ENCODE results near the gene NDUFA11.

The NDUFA11 gene

DNA sequence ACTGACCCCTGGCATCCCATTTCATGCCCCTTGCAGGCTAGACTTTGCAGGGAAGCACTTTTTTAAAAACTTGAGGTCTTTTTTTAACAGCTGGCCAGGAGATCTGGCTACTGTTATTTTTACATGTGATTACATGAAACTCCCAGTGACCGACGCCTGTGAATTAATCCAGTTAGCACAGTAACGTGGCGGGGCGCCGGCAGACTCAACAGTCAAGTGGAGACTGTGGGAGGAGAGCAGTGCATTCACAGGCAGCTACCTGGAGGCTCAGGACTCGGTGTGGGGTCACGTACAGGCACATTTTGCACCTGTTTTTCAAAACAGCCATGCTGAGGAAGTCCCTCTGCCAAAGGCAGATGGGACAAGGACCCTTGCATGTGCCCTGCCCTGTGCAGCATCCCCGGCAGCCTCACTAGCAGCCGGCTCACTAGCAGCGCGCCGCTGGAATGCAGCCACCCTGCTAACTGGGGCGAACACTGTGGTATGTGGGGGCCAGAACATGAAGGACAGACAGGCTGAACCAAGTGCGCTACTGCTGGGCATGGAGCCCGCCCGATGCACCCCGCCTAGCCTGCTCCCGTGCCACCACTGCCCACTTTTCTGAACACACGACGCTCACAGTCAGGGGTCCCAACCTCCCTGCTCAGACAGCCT lies 29.1 kb upstream of the NDUFA11 start:
- no peak for DNase-seq (ENCODE audit: low spot score)

DNA sequence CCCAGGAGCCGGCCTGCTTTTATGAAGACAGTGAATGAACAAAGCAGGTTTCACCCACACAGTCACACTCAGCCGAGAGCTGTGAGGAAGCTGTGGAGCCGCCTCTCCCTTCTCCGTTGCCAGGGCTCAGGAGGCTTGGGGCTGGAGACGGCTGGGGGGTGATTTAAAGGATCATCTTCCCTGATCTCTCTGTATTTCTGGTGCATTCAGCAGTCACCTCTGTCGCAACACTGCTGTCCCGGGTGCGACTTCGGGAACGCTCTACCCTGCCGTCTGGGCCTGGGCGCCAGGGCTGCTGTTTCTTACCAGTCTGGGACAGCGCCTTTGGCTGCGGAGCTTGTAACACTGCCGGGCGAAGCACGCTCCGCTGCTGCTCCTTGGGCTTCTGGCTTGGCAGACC lies 28.6 kb upstream of the NDUFA11 start:
- DNase-seq (ENCODE audit: low spot score) = no peak

DNA sequence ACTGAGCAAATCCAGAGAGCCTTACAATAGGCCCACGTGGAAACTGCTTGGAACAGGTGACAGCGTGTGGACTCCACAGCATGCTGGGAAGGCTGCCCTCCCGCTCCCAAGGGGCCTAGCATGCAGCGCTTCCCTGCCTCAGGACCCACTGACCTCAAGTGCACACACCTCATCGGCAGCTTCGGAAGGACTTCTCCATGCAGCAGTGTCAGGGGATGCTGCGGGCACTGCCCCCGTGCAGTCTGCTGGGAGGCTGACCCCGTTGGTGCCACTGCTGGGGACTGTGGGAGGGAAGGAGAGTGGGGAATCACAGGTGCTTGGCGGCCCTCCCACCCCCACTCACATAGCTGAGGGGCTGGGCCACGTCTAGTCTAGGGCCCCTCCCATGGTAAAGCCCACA lies 27.7 kb upstream of the NDUFA11 start:
- no peak for DNase-seq (ENCODE audit: low spot score)

DNA sequence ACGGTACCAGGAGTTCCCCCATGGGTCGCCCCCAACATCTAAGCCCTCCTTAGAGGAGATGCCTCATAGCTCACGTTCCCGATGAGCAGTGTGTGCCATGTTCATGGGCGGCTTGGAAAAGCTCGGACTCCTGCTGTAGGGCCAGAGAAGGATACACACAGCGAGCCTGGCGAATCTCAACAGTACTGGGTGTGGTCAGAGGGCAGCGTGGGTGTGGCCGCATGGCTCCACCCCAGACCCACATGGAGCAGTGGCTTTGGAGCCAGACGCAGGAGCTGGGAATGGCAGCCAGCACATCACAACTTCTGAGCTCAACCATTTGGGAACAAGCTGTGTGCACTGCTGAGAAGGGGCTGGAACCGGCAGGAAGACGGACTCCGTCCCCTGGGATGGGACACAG lies 26.0 kb upstream of the NDUFA11 start:
- DNase-seq (ENCODE audit: low spot score) = no peak

DNA sequence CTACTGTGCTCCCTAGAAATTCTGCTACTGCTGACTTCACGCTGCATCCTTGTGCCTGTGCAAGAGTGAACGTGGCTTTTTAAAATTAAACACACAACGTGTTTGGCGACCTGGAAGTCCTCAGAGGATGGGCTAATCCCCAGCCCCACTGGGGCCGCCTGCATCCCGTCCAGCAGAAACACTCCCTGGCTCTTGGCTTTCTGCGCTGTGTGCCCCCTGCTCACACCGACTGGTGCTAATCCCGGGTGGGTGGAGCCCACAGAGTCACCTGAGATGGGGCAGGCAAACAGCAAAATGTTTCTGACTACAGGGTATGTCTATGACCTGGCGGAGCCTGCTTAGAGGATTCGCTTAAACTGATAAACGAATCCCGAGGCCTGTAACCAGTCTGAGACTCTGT lies 25.6 kb upstream of the NDUFA11 start:
- no peak for DNase-seq (ENCODE audit: low spot score)

DNA sequence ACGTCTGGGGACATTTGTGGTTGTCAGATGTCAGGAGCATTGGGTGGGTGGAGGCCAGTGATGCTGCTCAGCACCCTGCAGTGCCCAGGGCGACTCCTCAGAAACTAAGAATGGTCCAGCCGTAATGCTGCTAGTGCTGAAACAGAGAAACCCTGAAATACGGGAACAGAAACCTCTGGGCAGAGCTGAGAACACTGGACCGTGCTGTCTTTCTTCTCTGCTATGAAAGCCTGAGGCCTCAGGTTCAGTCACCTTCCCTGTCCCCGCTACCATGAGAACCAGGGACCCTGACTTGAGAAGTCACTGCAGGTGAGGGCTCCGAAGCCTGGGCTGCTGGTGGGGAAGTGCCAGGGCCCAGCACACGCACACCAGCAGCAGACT lies 23.8 kb upstream of the NDUFA11 start:
- no peak for DNase-seq (ENCODE audit: low spot score)

DNA sequence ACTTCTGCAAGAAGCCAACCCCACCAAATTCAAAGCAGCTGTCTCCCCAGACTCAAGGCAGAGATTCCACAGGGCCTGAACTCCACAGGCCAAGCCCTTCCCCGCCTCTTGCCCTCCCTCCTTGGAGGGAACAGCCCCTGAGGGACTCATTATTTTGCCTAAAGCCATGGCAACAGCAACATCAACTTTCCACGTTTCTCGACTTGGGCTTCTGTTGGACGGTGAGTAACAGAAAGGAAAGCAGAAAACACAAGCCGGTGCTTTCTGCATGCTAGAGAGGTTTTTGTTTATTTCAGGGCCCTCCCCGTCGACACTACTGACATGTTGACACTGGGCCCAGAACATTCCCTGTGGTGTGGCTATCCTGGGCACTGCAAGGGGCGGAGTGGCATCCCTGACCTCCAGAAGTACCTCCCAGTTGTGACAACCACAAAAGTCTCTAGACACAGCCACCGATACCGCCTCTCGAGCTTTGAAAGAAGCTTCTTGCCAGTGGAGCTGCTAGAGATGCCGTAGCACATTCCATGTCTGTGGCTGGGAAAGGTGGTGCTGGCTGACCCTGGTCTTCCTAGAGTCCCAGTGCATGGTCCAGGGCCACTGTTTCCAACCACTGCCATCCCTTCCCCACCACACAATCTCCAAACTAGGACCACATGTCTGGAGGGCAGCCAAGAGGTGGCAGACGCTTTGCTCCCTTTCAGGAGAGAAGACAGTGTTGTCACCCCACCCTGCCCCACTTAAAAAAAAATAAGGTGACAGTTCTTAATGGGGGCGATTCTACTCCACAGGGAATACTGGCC lies 23.3 kb upstream of the NDUFA11 start:
- no peak for DNase-seq (ENCODE audit: low spot score)

DNA sequence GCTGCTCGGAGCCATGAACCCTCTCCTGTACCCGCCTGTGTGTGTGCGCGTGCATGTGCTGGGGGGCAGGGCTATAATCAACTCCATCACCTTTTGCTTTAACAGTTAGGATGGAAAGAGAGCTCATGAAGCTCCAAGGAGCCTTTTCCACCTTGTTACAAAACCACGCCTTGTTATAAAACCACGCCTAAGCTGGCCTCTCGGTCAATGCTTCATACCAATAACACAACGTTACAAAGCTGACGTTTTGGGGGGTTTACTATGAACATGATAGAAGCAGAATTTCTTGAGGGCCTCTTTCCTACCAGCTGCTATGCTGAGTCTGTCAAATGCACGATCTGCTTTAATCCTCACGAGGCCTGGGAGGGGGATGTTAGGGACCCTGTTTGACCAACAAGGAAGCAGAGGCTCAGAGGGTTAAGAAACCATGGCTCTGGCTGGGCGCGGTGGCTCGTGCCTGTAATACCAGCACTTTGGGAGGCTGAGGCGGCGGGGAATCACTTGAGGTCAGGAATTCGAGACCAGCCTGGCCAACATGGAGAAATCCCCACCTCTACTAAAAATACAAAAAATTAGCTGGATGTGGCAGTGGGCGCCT lies 22.3 kb upstream of the NDUFA11 start:
- DNase-seq (ENCODE audit: low spot score) = no peak

DNA sequence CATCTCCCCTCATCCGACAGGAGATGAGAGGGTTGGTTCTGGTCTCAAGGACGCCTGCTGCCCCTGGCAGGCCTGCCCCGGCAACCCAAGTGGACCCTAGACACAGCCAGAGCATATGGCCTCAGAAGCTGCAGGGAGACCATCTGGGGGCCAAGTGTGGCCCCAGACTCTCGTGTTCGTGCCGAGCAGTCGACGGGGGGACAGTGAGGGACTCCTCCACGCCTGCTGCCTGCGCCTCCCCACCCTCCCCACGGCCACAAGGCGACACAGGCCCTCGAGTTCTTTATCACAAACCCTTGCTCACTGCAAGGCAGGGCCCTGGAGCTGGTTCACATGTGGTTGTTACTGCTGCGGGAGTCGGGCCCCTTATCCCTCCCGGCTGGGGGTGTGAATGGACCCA lies 19.8 kb upstream of the NDUFA11 start:
- no peak for DNase-seq (ENCODE audit: low spot score)

DNA sequence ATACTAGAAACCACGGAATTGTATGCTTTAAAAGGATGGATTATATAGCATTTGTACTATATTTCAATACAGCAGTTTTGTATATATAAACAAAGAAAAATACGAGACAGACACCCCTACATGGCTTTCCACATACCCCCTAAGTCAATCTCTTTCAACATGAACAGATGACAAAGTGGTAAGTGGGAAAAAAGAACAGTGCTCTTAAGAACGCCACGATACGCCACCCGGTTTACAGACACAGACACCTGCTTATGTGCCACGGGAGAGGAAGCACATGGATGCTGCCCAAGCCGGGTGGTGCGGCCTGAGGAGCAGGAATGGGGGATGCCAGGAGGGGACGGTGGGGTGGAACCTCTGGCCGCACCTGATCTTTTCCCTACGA lies 18.6 kb upstream of the NDUFA11 start:
- DNase-seq (ENCODE audit: low spot score) = no peak

DNA sequence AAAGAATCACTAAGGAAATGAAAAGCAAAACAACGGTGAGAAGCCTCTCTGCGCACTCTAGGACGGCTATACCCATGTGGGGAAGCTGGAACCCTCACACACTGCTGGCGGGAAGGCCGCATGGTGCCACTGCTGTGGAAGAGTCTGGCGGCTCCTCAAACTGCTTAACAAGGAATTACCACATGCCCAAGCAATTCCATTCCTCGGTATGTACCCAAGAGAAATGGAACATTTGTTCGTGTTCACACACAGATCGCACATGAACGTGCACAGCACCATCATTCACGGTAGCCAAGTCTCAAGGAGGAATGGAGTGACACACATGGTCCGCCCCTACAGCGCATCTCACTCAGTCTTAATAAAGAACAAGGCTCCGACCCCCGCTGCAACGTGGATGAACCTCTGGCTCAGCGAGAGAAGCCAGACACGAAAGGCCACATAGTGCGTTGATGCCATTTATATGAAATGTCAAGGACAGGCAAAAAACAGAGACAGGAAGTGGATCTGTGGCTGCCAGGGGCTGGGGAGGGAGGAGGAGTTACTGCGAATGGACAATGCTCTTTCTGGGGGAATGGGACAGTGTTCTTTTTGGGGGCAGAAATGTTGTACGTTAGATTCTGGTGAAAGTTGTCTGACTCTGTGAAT lies 18.0 kb upstream of the NDUFA11 start:
- no peak for DNase-seq (ENCODE audit: low spot score)

DNA sequence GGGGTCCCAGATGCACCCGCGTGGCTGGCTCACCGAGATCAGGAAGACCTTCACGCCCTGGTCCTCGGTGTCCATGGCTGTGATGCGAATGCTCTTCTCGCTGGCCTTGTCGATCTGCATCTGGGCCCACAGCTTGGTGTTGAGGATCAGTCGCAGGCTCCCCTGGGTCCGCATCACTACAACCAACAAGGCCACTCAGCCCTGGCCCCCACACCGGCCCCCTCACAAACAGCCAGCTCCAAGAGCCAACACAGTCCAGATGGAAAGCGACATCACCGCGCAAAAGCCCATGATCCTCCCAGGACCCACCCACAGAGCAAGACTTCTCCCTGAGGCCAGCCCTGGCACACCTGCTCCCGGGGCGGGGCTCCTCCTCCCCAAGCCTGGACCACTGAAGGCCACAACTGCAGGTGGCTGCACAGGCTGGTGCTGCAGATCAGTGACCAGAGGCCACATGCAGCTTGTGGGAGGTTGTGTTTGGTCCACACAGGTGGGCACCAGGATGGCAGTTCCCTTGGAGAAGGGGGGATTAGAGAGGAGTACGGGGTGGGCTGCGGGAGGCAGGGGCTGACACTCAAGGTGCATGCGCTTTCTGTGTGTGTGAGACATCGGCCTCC lies 15.0 kb upstream of the NDUFA11 start:
- no peak for DNase-seq (ENCODE audit: low spot score)

DNA sequence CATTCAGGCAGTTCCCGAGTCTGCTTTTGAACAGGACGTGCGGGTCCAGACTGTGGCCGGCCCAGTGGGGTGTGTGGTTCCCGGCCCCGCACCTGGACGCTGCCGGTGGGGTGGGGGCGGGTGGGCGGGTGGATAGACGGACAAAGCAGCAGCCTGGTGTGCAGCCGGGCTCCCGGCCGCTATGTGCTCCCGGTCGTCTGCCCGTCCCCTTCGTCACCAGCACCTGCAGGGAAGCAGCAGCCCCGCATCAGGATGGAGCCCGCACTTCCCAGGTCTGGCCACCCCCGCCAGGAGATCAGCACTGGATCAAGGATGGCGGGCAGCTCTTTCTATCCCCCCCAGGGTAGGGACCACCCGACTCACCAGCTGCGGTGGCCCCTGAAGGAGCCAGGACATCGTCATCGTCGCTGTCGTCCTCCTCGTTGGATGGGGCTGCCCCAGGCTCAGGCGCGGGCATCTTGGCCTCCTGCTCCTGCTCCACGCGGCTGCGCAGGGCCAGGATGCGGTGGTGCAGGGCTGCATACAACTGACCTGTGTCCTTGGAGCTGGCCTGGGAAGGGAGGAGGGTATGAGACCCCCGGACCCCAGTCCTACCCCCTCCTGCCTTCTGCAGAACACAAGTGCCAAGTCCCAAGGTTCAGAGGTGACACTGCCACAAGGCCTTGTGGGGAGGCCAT lies 14.0 kb upstream of the NDUFA11 start:
- no peak for DNase-seq (ENCODE audit: low spot score)

DNA sequence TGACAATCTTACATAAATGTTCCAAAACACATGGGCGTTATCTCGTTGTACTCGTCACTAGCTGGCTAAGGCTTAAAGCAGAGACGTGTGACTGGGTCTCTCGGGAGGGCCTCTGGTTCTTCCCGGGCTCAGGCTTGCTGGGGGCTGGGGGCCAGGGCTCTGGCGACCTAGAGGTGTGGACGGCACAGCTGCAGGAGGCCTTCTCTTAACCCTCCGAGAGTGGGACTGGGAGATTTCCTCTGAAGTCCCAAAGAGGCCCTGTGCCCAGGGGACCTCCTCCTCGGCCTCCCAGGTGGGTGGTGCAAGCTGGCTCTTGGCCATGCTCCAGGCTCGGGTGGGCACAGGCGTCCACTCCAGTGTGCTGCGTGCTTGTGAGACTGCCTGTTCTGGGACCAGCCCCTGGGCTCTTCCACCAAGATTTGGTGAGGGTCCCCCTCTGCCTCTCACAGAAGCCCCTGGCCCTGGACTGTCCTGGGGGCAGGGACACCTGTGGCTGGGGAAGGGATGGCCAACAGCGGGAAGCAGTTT lies 12.7 kb upstream of the NDUFA11 start:
- no peak for DNase-seq (ENCODE audit: low spot score)

DNA sequence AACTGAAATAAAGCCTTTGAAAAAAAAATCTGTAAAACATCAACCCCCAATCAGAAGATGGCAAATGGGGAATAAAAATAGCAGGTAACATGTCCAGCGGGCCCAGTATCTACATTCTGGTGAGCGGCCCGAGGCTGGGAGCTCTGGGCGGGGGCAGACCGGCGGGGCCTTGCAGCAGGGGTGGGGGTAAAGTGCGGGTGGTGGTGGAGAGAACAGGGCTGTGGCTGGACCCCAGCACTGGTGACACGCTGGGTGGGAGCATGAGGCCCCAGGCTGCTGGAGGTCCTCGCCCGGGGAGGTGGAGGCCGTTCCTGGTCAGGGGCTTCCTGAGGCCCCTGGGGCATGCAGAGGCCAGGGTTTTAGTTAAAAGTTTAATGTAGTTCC lies 12.2 kb upstream of the NDUFA11 start:
- no peak for DNase-seq (ENCODE audit: low spot score)

DNA sequence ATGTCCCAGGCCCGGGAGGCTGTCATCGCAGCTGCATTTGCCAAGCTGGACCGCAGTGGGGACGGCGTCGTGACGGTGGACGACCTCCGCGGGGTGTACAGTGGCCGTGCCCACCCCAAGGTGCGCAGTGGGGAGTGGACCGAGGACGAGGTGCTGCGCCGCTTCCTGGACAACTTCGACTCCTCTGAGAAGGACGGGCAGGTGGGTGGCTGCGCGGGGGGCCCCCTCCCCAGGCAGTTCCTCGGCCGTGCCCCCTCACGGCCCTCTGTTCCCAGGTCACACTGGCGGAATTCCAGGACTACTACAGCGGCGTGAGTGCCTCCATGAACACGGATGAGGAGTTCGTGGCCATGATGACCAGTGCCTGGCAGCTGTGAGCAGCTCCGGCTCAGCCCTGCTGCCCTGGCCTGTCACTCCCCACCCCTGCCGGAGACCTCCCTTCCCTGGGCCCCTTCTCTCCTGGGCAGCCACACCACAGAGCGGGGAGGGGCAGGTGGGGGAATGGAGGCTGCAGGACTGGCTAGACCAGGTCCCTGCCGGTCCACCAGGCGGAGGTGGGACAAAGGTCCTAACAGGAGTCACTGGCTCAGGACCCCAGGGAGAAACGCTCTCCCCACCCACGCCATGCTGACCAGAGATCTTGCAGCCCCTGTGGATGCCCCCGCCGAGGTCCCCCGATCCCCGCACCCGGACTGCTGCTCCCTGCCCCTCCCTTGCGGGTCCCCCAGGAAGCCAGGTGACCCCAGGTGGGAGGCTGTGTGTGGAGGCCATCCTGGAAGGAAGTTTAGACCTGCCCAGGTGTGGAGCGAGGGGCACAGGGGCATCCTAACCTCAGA lies 11.6 kb upstream of the NDUFA11 start:
- DNase-seq (ENCODE audit: low spot score) = no peak

DNA sequence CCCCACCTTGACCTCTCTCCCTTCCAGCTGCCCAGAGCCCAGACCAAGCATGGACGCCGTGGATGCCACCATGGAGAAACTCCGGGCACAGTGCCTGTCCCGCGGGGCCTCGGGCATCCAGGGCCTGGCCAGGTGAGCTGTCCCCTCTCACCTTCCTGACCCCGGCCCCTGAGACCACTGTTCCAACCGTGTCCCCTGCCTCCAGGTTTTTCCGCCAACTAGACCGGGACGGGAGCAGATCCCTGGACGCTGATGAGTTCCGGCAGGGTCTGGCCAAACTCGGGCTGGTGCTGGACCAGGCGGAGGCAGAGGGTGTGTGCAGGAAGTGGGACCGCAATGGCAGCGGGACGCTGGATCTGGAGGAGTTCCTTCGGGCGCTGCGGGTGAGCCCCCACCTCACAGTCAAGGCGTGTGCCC lies 10.8 kb upstream of the NDUFA11 start:
- DNase-seq (ENCODE audit: low spot score) = no peak

DNA sequence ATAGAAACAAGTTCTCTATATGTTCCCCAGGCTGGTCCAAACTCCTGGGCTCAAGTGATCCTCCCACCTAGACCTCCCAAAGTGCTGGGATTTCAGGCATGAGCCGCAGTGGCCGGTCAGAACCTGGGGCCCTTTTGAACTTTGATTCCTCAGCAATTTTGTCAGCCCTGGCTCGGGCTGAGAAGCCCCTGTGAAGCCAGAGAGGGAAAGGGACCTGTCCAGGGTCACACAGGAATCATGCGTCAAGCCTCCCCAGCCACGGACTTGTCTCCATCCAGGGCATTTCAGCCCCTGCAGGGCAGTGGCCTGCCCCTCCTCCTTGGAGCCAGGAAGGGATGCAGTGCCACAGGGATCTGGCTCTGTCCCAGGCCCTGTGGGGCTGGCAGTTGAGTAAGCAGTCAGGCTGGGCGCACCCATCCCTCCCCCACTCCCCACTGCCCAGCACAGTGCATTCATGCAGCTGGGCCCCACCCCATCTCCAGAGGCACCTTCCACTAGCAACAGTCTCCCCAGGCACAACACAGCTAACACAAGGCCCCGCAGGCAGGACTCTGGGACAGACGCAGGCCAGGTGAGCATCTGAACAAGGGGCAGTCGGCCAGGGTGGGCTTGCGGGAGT lies 10.3 kb upstream of the NDUFA11 start, which contains the start of gene CAPS:
TSS of gene CAPS (plus strand) at position 516 of the 619 bp plus-strand sequence. CDS start 153 bp downstream, outside the sequence.
- peak; percentile 67 for DNase-seq (ENCODE audit: low spot score)

DNA sequence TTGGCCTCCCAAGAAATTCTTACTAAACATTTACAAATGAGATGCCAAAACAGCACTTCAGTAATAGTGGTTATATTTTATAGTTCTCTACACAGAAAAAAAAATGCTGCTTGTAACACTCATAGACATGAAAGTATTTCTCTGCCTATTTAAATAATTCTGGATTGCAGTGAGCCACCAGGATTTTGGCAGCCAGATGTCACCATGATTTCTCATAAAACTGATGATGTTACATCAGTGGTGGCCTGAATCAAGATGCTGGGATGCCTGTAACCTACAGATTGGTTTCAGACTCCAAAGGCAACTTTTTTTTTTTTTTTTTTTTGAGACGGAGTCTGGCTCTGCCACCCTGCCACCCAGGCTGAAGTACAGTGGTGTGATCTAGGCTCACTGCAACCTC lies 7.8 kb upstream of the NDUFA11 start:
- no peak for DNase-seq (ENCODE audit: low spot score)

DNA sequence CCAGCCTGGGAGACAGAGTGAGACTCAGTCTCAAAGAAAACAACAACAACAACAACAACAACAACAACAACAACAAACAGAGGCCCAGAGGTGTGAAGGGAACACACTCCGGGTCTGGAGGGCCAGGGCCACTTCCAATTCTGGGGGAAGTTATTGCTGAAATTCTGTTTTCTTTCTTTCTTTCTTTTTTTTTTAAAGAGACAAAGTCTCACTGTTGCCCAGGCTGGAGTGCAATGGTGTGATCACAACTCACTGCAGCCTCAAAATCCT lies 7.0 kb upstream of the NDUFA11 start:
- DNase-seq (ENCODE audit: low spot score) = no peak
